Measurements from ENCODE around the gene MLLT10. TPM values are rescaled to one million over a fixed set of nuclear protein-coding genes. Genes with fewer than 3 reads are reported as not detected.

MLLT10 gene
- total and polyA plus RNA-seq, 2 of the 8 experiments (the other 6 are each of a cell fraction or from before 2014, with no cell fraction given): 53.1 to 62.1 TPM

GRCh38 chr10:21505711-21506278 lies 28.2 kb upstream of the MLLT10 start:
- TF ChIP-seq CTCF (IDR thresholded peaks at IDR 0.05; ENCODE audit: control extremely low read depth in 1 of 3, insufficient read depth in 1 of 3, low read depth in 1 of 3, low read length in 3 of 3): no peak
- TF ChIP-seq SAP30 (IDR thresholded peaks at IDR 0.05; ENCODE audit: insufficient read depth, insufficient replicate concordance, low read length): no peak
- no peak for TF ChIP-seq SP4 (IDR thresholded peaks at IDR 0.05; ENCODE audit: low read length)
- TF ChIP-seq POLR2A (IDR thresholded peaks at IDR 0.05; ENCODE audit: control extremely low read depth in 1 of 2, low read depth in 2 of 2, low read length in 2 of 2): no peak
- Histone ChIP-seq H2BK120ac (replicated peaks; ENCODE audit: low read depth, low read length) (no peak overlapping the region), H2BK15ac (ENCODE audit: low read length) (no peak overlapping the region), H3K4ac (replicated peaks; ENCODE audit: insufficient read length, low read depth, low read length) (no peak overlapping the region), H4K5ac (ENCODE audit: insufficient read length, low read depth, low read length) (no peak overlapping the region), H2AFZ (ENCODE audit: low read length) (no peak overlapping the region), H3K4me3 (ENCODE audit: extremely low read depth in 1 of 4, insufficient read depth in 2 of 4, low read depth in 3 of 4, low read length in 4 of 4) (no peak overlapping the region; a peak in 1 of 8 replicates), H3K36me3 (ENCODE audit: control insufficient read depth in 2 of 4, insufficient read depth in 4 of 4, low read length in 3 of 4) (no peaks in the 10 kb centered on the region), H3K23me2 (ENCODE audit: low read depth, low read length) (peaks cover 25% of the 10 kb centered on the region), H3K79me1 (ENCODE audit: low read depth, low read length) (no peaks in the 10 kb centered on the region), H3K9me3 (ENCODE audit: insufficient read depth in 2 of 2, low read depth in 1 of 2, low read length in 1 of 2) (no peaks in the 10 kb centered on the region), H2AK5ac (ENCODE audit: low read depth, low read length) (no peak overlapping the region), H4K91ac (replicated peaks; ENCODE audit: insufficient read length, low read length) (no peak overlapping the region), H3K27me3 (replicated peaks in 1 of 4; ENCODE audit: control insufficient read depth in 3 of 4, extremely low read depth in 1 of 4, insufficient read depth in 3 of 4, low read length in 3 of 4) (peaks cover 0 to 5% (median 5%) of the 10 kb centered on the region in 4 experiments; a peak in 3 of 7 replicates), H3K56ac (replicated peaks; ENCODE audit: insufficient read length, low read depth, low read length) (no peak overlapping the region), H3K23ac (ENCODE audit: insufficient read length) (no peak overlapping the region), H3K18ac (ENCODE audit: extremely low read depth, low read length) (peak overlapping the region; percentile 34), H4K8ac (ENCODE audit: extremely low read depth, insufficient read depth, low read length) (no peak overlapping the region), H3K4me2 (ENCODE audit: insufficient read depth in 1 of 2, low read depth in 2 of 2, low read length in 2 of 2) (peak overlapping the region; percentile 41 to 100; a peak in 3 of 4 replicates), H4K20me1 (replicated peaks in 1 of 2; ENCODE audit: control insufficient read depth in 1 of 2, insufficient read depth in 2 of 2, low read length in 2 of 2) (no peaks in the 10 kb centered on the region), H3K9ac (replicated peaks in 1 of 4; ENCODE audit: extremely low read depth in 1 of 4, low read depth in 3 of 4, low read length in 3 of 4) (no peak overlapping the region), H3K14ac (ENCODE audit: insufficient read length) (no peak overlapping the region), H3K27ac (ENCODE audit: low read depth, low read length) (no peak overlapping the region), H3K4me1 (replicated peaks in 1 of 4; ENCODE audit: control insufficient read depth in 3 of 4, insufficient read depth in 4 of 4, low read length in 3 of 4) (peaks cover 26 to 57% (median 41%) of the 10 kb centered on the region in 4 experiments), H2BK20ac (ENCODE audit: low read length) (peak overlapping the region; percentile 52; the same call in 1 of the 2 replicates), H2BK12ac (ENCODE audit: low read depth, low read length) (peak overlapping the region; percentile 45; the same call in 1 of the 2 replicates), H3K79me2 (ENCODE audit: control insufficient read depth in 1 of 2, insufficient read depth in 2 of 2, low read length in 2 of 2) (no peaks in the 10 kb centered on the region), H2BK5ac (ENCODE audit: low read depth, low read length) (no peak overlapping the region)
- FAIRE-seq (no peak), DNase-seq (ENCODE audit: low read depth in 1 of 2, low spot score in 2 of 2) (no peak)
- ChIA-PET POLR2A (ENCODE audit: partially characterized antibody) (interaction anchor here (0.8 to 12.2 kb wide), 3 partner anchors 7 to 29 kb away, joined by 3 to 352 read pairs (median 148); partner anchors contain the start of gene SKIDA1), CTCF (ENCODE audit: partially characterized antibody) (interaction anchor here (0.6 to 2.2 kb wide), 8 partner anchors 10 to 428 kb away, joined by 3 to 7 read pairs (median 4); no protein-coding TSS in a partner anchor)
- WGBS, 2 experiments (ENCODE audit: extremely low coverage in 1 of 2, insufficient coverage in 1 of 2, insufficient read length in 1 of 2, insufficient replicate concordance in 2 of 2, low coverage in 1 of 2, low lambda C conversion rate in 2 of 2, missing lambda C conversion rate in 1 of 2): 47% methylated on average over 4 of the region's 4 CpGs; no CpG with 5 or more reads in 1 of the 2 experiments
